MM.1S (cell line): ENCODE results near the gene WDR13.

Experiments used
- DNase-seq: peaks from one replicate; pipeline ENCODE4 v3.0.0-alpha.2; 2015
- H2AFZ ChIP-seq: fragments of 300-600 bp; sonication (generic); 2 replicates; pipeline ENCODE4 v1.6.0; 2016; ENCODE audit warnings: antibody characterized with exemption, low read length
- H3F3A ChIP-seq: fragments of 300-600 bp; sonication (generic); 2 replicates; pipeline ENCODE4 v1.6.1; 2016; ENCODE audit warnings: mild to moderate bottlenecking, antibody characterized with exemption, low read length, moderate library complexity, mixed read lengths; ENCODE audit not compliant: insufficient read depth
- H3K27ac ChIP-seq: fragments of 300-600 bp; sonication (generic); 2 replicates; pipeline ENCODE4 v1.5.1; 2016; ENCODE audit warnings: mild to moderate bottlenecking, low read length
- H3K27me3 ChIP-seq: fragments of 300-600 bp; sonication (generic); replicated peaks from 2 replicates; pipeline ENCODE4 v1.6.0; 2016; ENCODE audit warnings: low read length; ENCODE audit not compliant: insufficient read depth
- H3K36me3 ChIP-seq: fragments of 300-600 bp; sonication (generic); replicated peaks from 2 replicates; pipeline ENCODE4 v1.6.1; 2016; ENCODE audit warnings: mild to moderate bottlenecking, low read length, mixed read lengths; ENCODE audit not compliant: insufficient read depth
- H3K4me1 ChIP-seq: fragments of 300-600 bp; sonication (generic); 2 replicates; pipeline ENCODE4 v1.6.1; 2016; ENCODE audit warnings: low read length, mixed read lengths
- H3K4me2 ChIP-seq: fragments of 300-600 bp; sonication (generic); 2 replicates; pipeline ENCODE4 v1.6.0; 2016; ENCODE audit warnings: low read depth, low read length
- H3K4me3 ChIP-seq: fragments of 300-600 bp; sonication (generic); 2 replicates; pipeline ENCODE4 v1.5.1; 2016; ENCODE audit warnings: low read length, mixed read lengths
- H3K79me2 ChIP-seq: fragments of 300-600 bp; sonication (generic); 2 replicates; pipeline ENCODE4 v1.6.1; 2016; ENCODE audit warnings: mixed run types, low read length, mixed read lengths
- H3K9ac ChIP-seq: fragments of 300-600 bp; sonication (generic); 2 replicates; pipeline ENCODE4 v1.6.1; 2016; ENCODE audit warnings: low read length, mixed read lengths
- H3K9me2 ChIP-seq: fragments of 300-600 bp; sonication (generic); replicated peaks from 2 replicates; pipeline ENCODE4 v1.6.1; 2016; ENCODE audit warnings: mild to moderate bottlenecking, low read length, mixed read lengths; ENCODE audit not compliant: insufficient read depth
- H3K9me3 ChIP-seq: fragments of 300-600 bp; sonication (generic); replicated peaks from 2 replicates; pipeline ENCODE4 v1.6.1; 2016; ENCODE audit warnings: mild to moderate bottlenecking, low read length, mixed read lengths; ENCODE audit not compliant: insufficient read depth
- H4K20me1 ChIP-seq: fragments of 300-600 bp; sonication (generic); 2 replicates; pipeline ENCODE4 v1.6.1; 2016; ENCODE audit warnings: mild to moderate bottlenecking, low read length, moderate library complexity, mixed read lengths; ENCODE audit not compliant: insufficient read depth
- CTCF ChIP-seq: fragments of 300-600 bp; sonication (generic); IDR thresholded peaks from 2 replicates; pipeline ENCODE4 v1.5.1; 2016; ENCODE audit warnings: antibody characterized with exemption, low read length, mixed read lengths
- EZH2 ChIP-seq: fragments of 300-600 bp; sonication (generic); optimal IDR thresholded peaks from 2 replicates; pipeline ENCODE3; 2017; ENCODE audit warnings: low read depth, mild to moderate bottlenecking, antibody characterized with exemption, low read length, mixed read lengths
- EZH2phosphoT487 ChIP-seq: fragments of 300-600 bp; sonication (generic); IDR thresholded peaks from 2 replicates; pipeline ENCODE4 v1.6.1; 2018; ENCODE audit warnings: antibody characterized with exemption, low read length

WDR13 gene

GRCh38 chrX:48598614-48599013 is 1.3 kb downstream of the WDR13 start:
- Histone ChIP-seq H3K4me2 (peak overlapping the region; percentile 69; the same call in 1 of the 2 replicates), H3K9ac (no peak overlapping the region; the same call in 1 of the 2 replicates), H3K79me2 (0 out of 2 replicates have a peak, but pooled peaks cover 2% of the 10 kb centered on the region), H3K4me1 (no peaks in the 10 kb centered on the region), H3K9me2 (no peaks in the 10 kb centered on the region), H3K27ac (no peak overlapping the region), H3K9me3 (no peaks in the 10 kb centered on the region), H3K36me3 (no peaks in the 10 kb centered on the region), H3K4me3 (peak overlapping the region; percentile 94), H3K27me3 (no peaks in the 10 kb centered on the region), H2AFZ (no peak overlapping the region), H3F3A (no peaks in the 10 kb centered on the region), H4K20me1 (no peaks in the 10 kb centered on the region)
- no peak for DNase-seq
- TF ChIP-seq EZH2phosphoT487 (no peak), EZH2 (no peak), CTCF (no peak)

- no peaks in the 10 kb centered on the region for H3K4me1 ChIP-seq
- no peak for DNase-seq
- H3K9me2 ChIP-seq: no peaks in the 10 kb centered on the region
- no peaks in the 10 kb centered on the region for H3K27me3 ChIP-seq
- H3F3A ChIP-seq: no peaks in the 10 kb centered on the region
- no peaks in the 10 kb centered on the region for H3K36me3 ChIP-seq
- TF ChIP-seq EZH2phosphoT487: no peak
- no peak for TF ChIP-seq EZH2
- no peak for TF ChIP-seq CTCF
- H3K9me3 ChIP-seq: no peaks in the 10 kb centered on the region
- H3K4me3 ChIP-seq: no peak overlapping the region
- H3K27ac ChIP-seq: no peak overlapping the region
- H3K4me2 ChIP-seq: no peak overlapping the region
- no peak overlapping the region for H2AFZ ChIP-seq
- 0 out of 2 replicates have a peak, but pooled peaks cover 2% of the 10 kb centered on the region for H3K79me2 ChIP-seq
- no peak overlapping the region for H3K9ac ChIP-seq
- H4K20me1 ChIP-seq: no peaks in the 10 kb centered on the region
Observed at GRCh38 chrX:48599341-48599740, 2.0 kb downstream of the WDR13 start.

- H3K27ac ChIP-seq: no peak overlapping the region
- H3K4me1 ChIP-seq: no peaks in the 10 kb centered on the region
- no peaks in the 10 kb centered on the region for H4K20me1 ChIP-seq
- H3K9me2 ChIP-seq: no peaks in the 10 kb centered on the region
- DNase-seq: no peak
- H3K4me3 ChIP-seq: no peak overlapping the region
- no peak overlapping the region for H2AFZ ChIP-seq
- H3K9me3 ChIP-seq: no peaks in the 10 kb centered on the region
- H3K36me3 ChIP-seq: no peaks in the 10 kb centered on the region
- H3K79me2 ChIP-seq: 0 out of 2 replicates have a peak, but pooled peaks cover 2% of the 10 kb centered on the region
- H3K4me2 ChIP-seq: no peak overlapping the region
- no peaks in the 10 kb centered on the region for H3K27me3 ChIP-seq
- H3F3A ChIP-seq: no peaks in the 10 kb centered on the region
- no peak overlapping the region for H3K9ac ChIP-seq
- TF ChIP-seq EZH2phosphoT487 (no peak), CTCF (no peak), EZH2 (no peak)
Observed at GRCh38 chrX:48600226-48600625, 2.9 kb downstream of the WDR13 start.
